OCI-LY1 (cell line): ENCODE data around the gene POLR1H.

Experiments
- CTCF ChIP-seq: fragments of 200-600 bp; sonication (generic), shearing (Covaris generic); IDR thresholded peaks from 2 replicates; pipeline ENCODE4 v1.5.1; 2017; ENCODE audit warnings: mild to moderate bottlenecking, antibody characterized with exemption, low read length, moderate library complexity, mixed read lengths
- EZH2 ChIP-seq: fragments of 200-600 bp; sonication (generic), shearing (Covaris generic); IDR thresholded peaks from 2 replicates; pipeline ENCODE4 v1.8.0; 2017; ENCODE audit warnings: borderline replicate concordance, mixed run types, mild to moderate bottlenecking, antibody characterized with exemption, low read length, moderate library complexity, mixed read lengths

DNA sequence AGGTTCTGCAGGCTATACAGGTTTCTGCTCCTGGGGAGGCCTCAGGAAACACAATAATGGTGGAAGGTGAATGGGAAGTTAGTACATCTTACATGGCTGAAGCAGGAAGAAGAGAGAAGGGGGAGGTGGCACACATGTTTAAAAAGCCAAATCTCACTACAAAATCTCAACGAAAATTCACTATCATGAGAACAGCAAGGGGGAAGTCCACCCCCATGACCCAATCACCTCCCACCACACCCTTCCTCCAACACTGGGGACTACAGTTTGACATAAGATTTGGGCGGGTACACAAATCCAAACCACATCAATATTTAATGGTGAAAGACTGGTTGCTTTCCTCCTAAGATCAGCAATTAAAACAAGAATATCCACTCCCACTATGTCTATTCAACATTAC lies 13.8 kb upstream of the POLR1H start:
- TF ChIP-seq CTCF (no peak), EZH2 (no peak)
